ENCODE results near the gene NEDD8.

- no peak for TF ChIP-seq CTCF (conservative IDR thresholded peaks at IDR 0.05; ENCODE audit: low read depth, low read length)
- TF ChIP-seq EZH2 (IDR thresholded peaks at IDR 0.05; ENCODE audit: low read length, unreplicated experiment), result no peak
Observed at GRCh38 chr14:24269368-24269767, 37.2 kb upstream of the NEDD8 start.
